ENCODE results near the gene HSPA14.
A peak's percentile ranks its signal among the peaks of the same experiment; 100 is the strongest.
"Not testable (repeated sequence)": the region's sequence is repeated elsewhere in the genome, so short reads cannot be mapped to it uniquely, and the experiment has no call there.

Gene HSPA14

GRCh38 chr10:14812271-14812670 lies 25.8 kb upstream of the HSPA14 start:
- no peak for TF ChIP-seq TCF4 (CRISPR knock-in tag; IDR thresholded peaks at IDR 0.05; ENCODE audit: borderline replicate concordance)
- no peak for TF ChIP-seq ISL1 (CRISPR knock-in tag; IDR thresholded peaks at IDR 0.05)
- TF ChIP-seq PATZ1 (CRISPR knock-in tag; IDR thresholded peaks at IDR 0.05; ENCODE audit: borderline replicate concordance), result no peak
- TF ChIP-seq ZNF70 (CRISPR knock-in tag; IDR thresholded peaks at IDR 0.05), result no peak
- no peak for TF ChIP-seq SNAI2 (CRISPR knock-in tag; IDR thresholded peaks at IDR 0.05)
- no peak for TF ChIP-seq CSRNP3 (CRISPR knock-in tag; IDR thresholded peaks at IDR 0.05)
- no peak for TF ChIP-seq RARB (CRISPR knock-in tag; IDR thresholded peaks at IDR 0.05)
- TF ChIP-seq GLIS3 (CRISPR knock-in tag; IDR thresholded peaks at IDR 0.05), result no peak
- TF ChIP-seq ZFP30 (CRISPR knock-in tag; IDR thresholded peaks at IDR 0.05), result no peak
- no peak for TF ChIP-seq OSR1 (CRISPR knock-in tag; IDR thresholded peaks at IDR 0.05)
- no peak for TF ChIP-seq POU6F1 (CRISPR knock-in tag; IDR thresholded peaks at IDR 0.05; ENCODE audit: borderline replicate concordance, low read depth)
- TF ChIP-seq ZNF565 (CRISPR knock-in tag; conservative IDR thresholded peaks at IDR 0.05; ENCODE audit: low read depth), result no peak
- TF ChIP-seq ZFP3 (CRISPR knock-in tag; IDR thresholded peaks at IDR 0.05), result no peak
- TF ChIP-seq ZNF8 (CRISPR knock-in tag; IDR thresholded peaks at IDR 0.05), result no peak
- no peak for TF ChIP-seq BACH2 (CRISPR knock-in tag; IDR thresholded peaks at IDR 0.05; ENCODE audit: borderline replicate concordance)
- ATAC-seq, result peak; percentile 47

GRCh38 chr10:14815681-14816080 lies 22.4 kb upstream of the HSPA14 start:
- ATAC-seq, result no peak
- TF ChIP-seq ARNTL (CRISPR knock-in tag; IDR thresholded peaks at IDR 0.05; ENCODE audit: borderline replicate concordance, low read depth) (no peak), POU6F1 (CRISPR knock-in tag; IDR thresholded peaks at IDR 0.05; ENCODE audit: borderline replicate concordance, low read depth) (no peak), ZNF565 (CRISPR knock-in tag; conservative IDR thresholded peaks at IDR 0.05; ENCODE audit: low read depth) (no peak), ZNF70 (CRISPR knock-in tag; IDR thresholded peaks at IDR 0.05) (no peak), ZC3H10 (CRISPR knock-in tag; IDR thresholded peaks at IDR 0.05) (no peak), BACH2 (CRISPR knock-in tag; IDR thresholded peaks at IDR 0.05; ENCODE audit: borderline replicate concordance) (no peak), TOX (CRISPR knock-in tag; IDR thresholded peaks at IDR 0.05; ENCODE audit: borderline replicate concordance) (no peak), ISL1 (CRISPR knock-in tag; IDR thresholded peaks at IDR 0.05) (no peak)

GRCh38 chr10:14816717-14817116 lies 21.4 kb upstream of the HSPA14 start:
- not testable (repeated sequence) for ATAC-seq

GRCh38 chr10:14820010-14820774 lies 17.9 kb upstream of the HSPA14 start:
- TF ChIP-seq ARNTL (CRISPR knock-in tag; IDR thresholded peaks at IDR 0.05; ENCODE audit: borderline replicate concordance, low read depth), result no peak
- ATAC-seq, result no peak

- ATAC-seq, result no peak
- no peak for TF ChIP-seq ZC3H10 (CRISPR knock-in tag; IDR thresholded peaks at IDR 0.05)
- TF ChIP-seq ARNTL (CRISPR knock-in tag; IDR thresholded peaks at IDR 0.05; ENCODE audit: borderline replicate concordance, low read depth), result no peak
- no peak for TF ChIP-seq TSHZ2 (CRISPR knock-in tag; IDR thresholded peaks at IDR 0.05)
- no peak for TF ChIP-seq ZNF565 (CRISPR knock-in tag; conservative IDR thresholded peaks at IDR 0.05; ENCODE audit: low read depth)
- TF ChIP-seq CREB5 (CRISPR knock-in tag; IDR thresholded peaks at IDR 0.05; ENCODE audit: low read depth), result no peak
- TF ChIP-seq PATZ1 (CRISPR knock-in tag; IDR thresholded peaks at IDR 0.05; ENCODE audit: borderline replicate concordance), result no peak
These were observed 17.3 kb upstream of the HSPA14 start for GRCh38 chr10:14820775-14821154.
